Panc1 (cell line): ENCODE measurements around the gene ADK.

Experiments
- POLR2AphosphoS5 ChIP-seq: IDR thresholded peaks from 2 replicates; pipeline ENCODE4 v1.6.1; 2012; ENCODE audit warnings: mild to moderate bottlenecking, low read depth, low read length, moderate library complexity
- SIN3A ChIP-seq: IDR thresholded peaks from 2 replicates; pipeline ENCODE4 v1.6.1; 2012; ENCODE audit warnings: low read depth, mild to moderate bottlenecking, low read length, moderate library complexity, borderline replicate concordance; ENCODE audit not compliant: insufficient read depth
- TCF7L2 ChIP-seq: IDR thresholded peaks from 2 replicates; pipeline ENCODE4 v1.6.1; 2011; ENCODE audit warnings: mild to moderate bottlenecking, low read depth, low read length, inconsistent platforms
- TF ChIP-seq, protein P1 (sequence below): fragments of 450-650 bp; IDR thresholded peaks from 2 replicates; pipeline ENCODE4 v1.5.1; 2017; ENCODE audit warnings: mild to moderate bottlenecking
- TF ChIP-seq, protein P2 (sequence below), 2 experiments: IDR thresholded peaks; 2 replicates each; pipeline ENCODE4 v1.6.1; 2011 to 2012; ENCODE audit warnings: low read depth in 2 of 2, control low read depth in 1 of 2, low read length in 1 of 2, mild to moderate bottlenecking in 1 of 2, moderate library complexity in 1 of 2; ENCODE audit not compliant: insufficient read depth in 1 of 2

DNA sequence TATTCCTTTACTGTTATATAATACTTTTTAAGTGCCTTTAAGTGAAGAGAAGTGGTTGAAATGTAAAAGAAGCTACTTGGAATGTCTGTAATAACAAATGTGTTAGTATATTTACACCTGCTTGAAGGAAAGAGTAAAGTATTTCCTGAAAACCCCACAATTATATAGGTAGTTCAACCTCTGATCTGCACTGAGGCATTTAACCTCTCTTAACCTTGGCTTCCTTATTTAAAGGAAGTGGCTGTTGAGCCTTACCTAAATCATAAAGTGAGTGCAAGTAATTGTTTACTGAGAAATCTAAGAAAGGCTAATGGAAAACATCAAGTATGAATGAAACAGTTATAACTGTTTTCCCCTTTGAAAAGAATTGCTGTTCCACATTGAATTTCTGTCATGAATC lies 294.5 kb downstream of the ADK start:
- TF ChIP-seq, protein P1, sequence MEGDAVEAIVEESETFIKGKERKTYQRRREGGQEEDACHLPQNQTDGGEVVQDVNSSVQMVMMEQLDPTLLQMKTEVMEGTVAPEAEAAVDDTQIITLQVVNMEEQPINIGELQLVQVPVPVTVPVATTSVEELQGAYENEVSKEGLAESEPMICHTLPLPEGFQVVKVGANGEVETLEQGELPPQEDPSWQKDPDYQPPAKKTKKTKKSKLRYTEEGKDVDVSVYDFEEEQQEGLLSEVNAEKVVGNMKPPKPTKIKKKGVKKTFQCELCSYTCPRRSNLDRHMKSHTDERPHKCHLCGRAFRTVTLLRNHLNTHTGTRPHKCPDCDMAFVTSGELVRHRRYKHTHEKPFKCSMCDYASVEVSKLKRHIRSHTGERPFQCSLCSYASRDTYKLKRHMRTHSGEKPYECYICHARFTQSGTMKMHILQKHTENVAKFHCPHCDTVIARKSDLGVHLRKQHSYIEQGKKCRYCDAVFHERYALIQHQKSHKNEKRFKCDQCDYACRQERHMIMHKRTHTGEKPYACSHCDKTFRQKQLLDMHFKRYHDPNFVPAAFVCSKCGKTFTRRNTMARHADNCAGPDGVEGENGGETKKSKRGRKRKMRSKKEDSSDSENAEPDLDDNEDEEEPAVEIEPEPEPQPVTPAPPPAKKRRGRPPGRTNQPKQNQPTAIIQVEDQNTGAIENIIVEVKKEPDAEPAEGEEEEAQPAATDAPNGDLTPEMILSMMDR: no peak
- TF ChIP-seq, protein P2, sequence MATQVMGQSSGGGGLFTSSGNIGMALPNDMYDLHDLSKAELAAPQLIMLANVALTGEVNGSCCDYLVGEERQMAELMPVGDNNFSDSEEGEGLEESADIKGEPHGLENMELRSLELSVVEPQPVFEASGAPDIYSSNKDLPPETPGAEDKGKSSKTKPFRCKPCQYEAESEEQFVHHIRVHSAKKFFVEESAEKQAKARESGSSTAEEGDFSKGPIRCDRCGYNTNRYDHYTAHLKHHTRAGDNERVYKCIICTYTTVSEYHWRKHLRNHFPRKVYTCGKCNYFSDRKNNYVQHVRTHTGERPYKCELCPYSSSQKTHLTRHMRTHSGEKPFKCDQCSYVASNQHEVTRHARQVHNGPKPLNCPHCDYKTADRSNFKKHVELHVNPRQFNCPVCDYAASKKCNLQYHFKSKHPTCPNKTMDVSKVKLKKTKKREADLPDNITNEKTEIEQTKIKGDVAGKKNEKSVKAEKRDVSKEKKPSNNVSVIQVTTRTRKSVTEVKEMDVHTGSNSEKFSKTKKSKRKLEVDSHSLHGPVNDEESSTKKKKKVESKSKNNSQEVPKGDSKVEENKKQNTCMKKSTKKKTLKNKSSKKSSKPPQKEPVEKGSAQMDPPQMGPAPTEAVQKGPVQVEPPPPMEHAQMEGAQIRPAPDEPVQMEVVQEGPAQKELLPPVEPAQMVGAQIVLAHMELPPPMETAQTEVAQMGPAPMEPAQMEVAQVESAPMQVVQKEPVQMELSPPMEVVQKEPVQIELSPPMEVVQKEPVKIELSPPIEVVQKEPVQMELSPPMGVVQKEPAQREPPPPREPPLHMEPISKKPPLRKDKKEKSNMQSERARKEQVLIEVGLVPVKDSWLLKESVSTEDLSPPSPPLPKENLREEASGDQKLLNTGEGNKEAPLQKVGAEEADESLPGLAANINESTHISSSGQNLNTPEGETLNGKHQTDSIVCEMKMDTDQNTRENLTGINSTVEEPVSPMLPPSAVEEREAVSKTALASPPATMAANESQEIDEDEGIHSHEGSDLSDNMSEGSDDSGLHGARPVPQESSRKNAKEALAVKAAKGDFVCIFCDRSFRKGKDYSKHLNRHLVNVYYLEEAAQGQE (IDR thresholded peaks at IDR 0.05; ENCODE audit: insufficient read depth in 1 of 2, low read depth in 2 of 2, low read length in 1 of 2): no peak
- no peak for TF ChIP-seq POLR2AphosphoS5
- no peak for TF ChIP-seq SIN3A
- TF ChIP-seq TCF7L2: no peak
